ENCODE data around the gene FOXN1. TPM values are rescaled to one million over a fixed set of nuclear protein-coding genes. Genes with fewer than 3 reads are reported as not detected.

The FOXN1 gene
- total RNA-seq, 1 donor from 2014 or later, result not detected

- no peak overlapping the region for H3K4me2 ChIP-seq (ENCODE audit: low read length)
- no peak overlapping the region for H3K4me3 ChIP-seq (ENCODE audit: insufficient read depth, low read depth, low read length)
- H3K4me3 Mint-ChIP-seq (ENCODE audit: unreplicated experiment), result no peak overlapping the region
- no peak overlapping the region for H2AFZ ChIP-seq (ENCODE audit: low read depth, low read length)
- no peak overlapping the region for H3K27ac ChIP-seq (ENCODE audit: low read depth, low read length)
- H3K36me3 ChIP-seq (ENCODE audit: insufficient read depth, low read length), result no peaks in the 10 kb centered on the region
- H4K20me1 ChIP-seq (ENCODE audit: insufficient read depth, low read length), result no peaks in the 10 kb centered on the region
- H3K27ac Mint-ChIP-seq (ENCODE audit: unreplicated experiment), result no peak overlapping the region
- TF ChIP-seq CTCF (IDR thresholded peaks at IDR 0.05; ENCODE audit: insufficient read depth, low read depth, low read length), result no peak
- no peak for TF ChIP-seq EZH2 (IDR thresholded peaks at IDR 0.05; ENCODE audit: insufficient read depth, low read length)
- no peaks in the 10 kb centered on the region for H3K79me2 ChIP-seq (ENCODE audit: insufficient read depth, low read length)
- H3K9ac ChIP-seq (ENCODE audit: low read length), result no peak overlapping the region
- H3K36me3 Mint-ChIP-seq (ENCODE audit: low read depth, unreplicated experiment), result peaks cover 3% of the 10 kb centered on the region
- H3K4me1 ChIP-seq (ENCODE audit: insufficient read depth, low read length), result peaks cover 4% of the 10 kb centered on the region
- FAIRE-seq (no peak), DNase-seq (ENCODE audit: low read depth) (no peak)
- H3K27me3 Mint-ChIP-seq (ENCODE audit: low read depth, unreplicated experiment), result peaks cover 48% of the 10 kb centered on the region
- H3K9me3 ChIP-seq (ENCODE audit: insufficient read depth, low read depth, low read length), result no peaks in the 10 kb centered on the region
- no peaks in the 10 kb centered on the region for H3K4me1 Mint-ChIP-seq (ENCODE audit: low read depth, unreplicated experiment)
- peaks cover 6% of the 10 kb centered on the region for H3K27me3 ChIP-seq (ENCODE audit: insufficient read depth, low read length)
- no peaks in the 10 kb centered on the region for H3K9me3 Mint-ChIP-seq (ENCODE audit: unreplicated experiment)
Measured at GRCh38 chr17:28532050-28532960, 26.2 kb downstream of the FOXN1 start.

GRCh38 chr17:28533091-28533807 lies 27.1 kb downstream of the FOXN1 start:
- Mint-ChIP-seq H3K4me3 (ENCODE audit: unreplicated experiment) (no peak overlapping the region), H3K9me3 (ENCODE audit: unreplicated experiment) (no peaks in the 10 kb centered on the region), H3K36me3 (ENCODE audit: low read depth, unreplicated experiment) (peaks cover 3% of the 10 kb centered on the region), H3K27me3 (ENCODE audit: low read depth, unreplicated experiment) (peaks cover 57% of the 10 kb centered on the region), H3K27ac (ENCODE audit: unreplicated experiment) (no peak overlapping the region), H3K4me1 (ENCODE audit: low read depth, unreplicated experiment) (no peaks in the 10 kb centered on the region)
- no peaks in the 10 kb centered on the region for H3K9me3 ChIP-seq (ENCODE audit: insufficient read depth, low read depth, low read length)
- H3K27me3 ChIP-seq (ENCODE audit: insufficient read depth, low read length), result peaks cover 6% of the 10 kb centered on the region
- no peak overlapping the region for H2AFZ ChIP-seq (ENCODE audit: low read depth, low read length)
- no peak for DNase-seq (ENCODE audit: low read depth)
- no peaks in the 10 kb centered on the region for H3K36me3 ChIP-seq (ENCODE audit: insufficient read depth, low read length)
- H3K9ac ChIP-seq (ENCODE audit: low read length), result no peak overlapping the region
- H3K4me2 ChIP-seq (ENCODE audit: low read length), result no peak overlapping the region
- no peak overlapping the region for H3K27ac ChIP-seq (ENCODE audit: low read depth, low read length)
- no peaks in the 10 kb centered on the region for H4K20me1 ChIP-seq (ENCODE audit: insufficient read depth, low read length)
- no peak for FAIRE-seq
- no peaks in the 10 kb centered on the region for H3K79me2 ChIP-seq (ENCODE audit: insufficient read depth, low read length)
- H3K4me1 ChIP-seq (ENCODE audit: insufficient read depth, low read length), result peaks cover 4% of the 10 kb centered on the region
- TF ChIP-seq CTCF (IDR thresholded peaks at IDR 0.05; ENCODE audit: insufficient read depth, low read depth, low read length) (no peak), EZH2 (IDR thresholded peaks at IDR 0.05; ENCODE audit: insufficient read depth, low read length) (no peak)
- H3K4me3 ChIP-seq (ENCODE audit: insufficient read depth, low read depth, low read length), result no peak overlapping the region

Measured in astrocyte (in vitro differentiated cells and primary cell).